Non-pigmented ciliary epithelial cell (primary cell): Measurements from ENCODE around the gene ATP1A2.
"Not testable (repeated sequence)": the region's sequence is repeated elsewhere in the genome, so short reads cannot be mapped to it uniquely, and the experiment has no call there.

Experiments
- DNase-seq: peaks from one replicate; pipeline ENCODE4 v3.0.0-alpha.2; 2010; ENCODE audit warnings: low read depth

Gene ATP1A2

DNA sequence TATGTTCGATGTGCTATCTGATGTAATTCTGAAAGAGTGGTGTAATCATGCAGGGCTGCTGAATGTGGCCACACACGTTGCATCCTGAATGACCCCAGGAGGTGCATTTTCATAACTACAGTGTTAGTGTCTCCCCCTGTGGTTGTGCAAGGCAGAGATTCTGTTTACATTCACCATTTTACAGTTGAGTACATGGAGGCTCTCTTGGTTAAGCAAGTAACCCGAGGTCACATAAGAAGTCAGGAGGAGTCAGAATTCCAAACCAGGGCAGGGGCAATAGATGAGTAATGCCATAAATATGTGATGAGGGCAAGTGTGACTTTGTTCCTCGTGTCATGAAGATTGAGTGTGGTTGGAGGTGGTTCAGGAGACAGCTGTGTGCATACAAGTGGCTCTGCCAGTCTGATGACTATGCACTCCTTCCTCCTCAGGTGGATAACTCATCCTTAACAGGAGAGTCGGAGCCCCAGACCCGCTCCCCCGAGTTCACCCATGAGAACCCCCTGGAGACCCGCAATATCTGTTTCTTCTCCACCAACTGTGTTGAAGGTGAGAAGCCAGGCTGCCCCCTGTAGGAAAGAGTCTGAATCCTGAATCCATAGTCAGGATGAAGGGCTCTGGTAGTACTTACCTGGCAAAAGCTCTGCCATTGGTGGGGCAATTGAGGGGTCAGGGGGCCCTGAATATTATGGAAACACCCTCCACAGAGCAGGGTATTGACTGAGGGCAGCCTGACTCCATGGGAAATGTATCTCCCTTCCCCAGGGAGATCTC is 9.3 kb downstream of the ATP1A2 start:
- no peak for DNase-seq

DNA sequence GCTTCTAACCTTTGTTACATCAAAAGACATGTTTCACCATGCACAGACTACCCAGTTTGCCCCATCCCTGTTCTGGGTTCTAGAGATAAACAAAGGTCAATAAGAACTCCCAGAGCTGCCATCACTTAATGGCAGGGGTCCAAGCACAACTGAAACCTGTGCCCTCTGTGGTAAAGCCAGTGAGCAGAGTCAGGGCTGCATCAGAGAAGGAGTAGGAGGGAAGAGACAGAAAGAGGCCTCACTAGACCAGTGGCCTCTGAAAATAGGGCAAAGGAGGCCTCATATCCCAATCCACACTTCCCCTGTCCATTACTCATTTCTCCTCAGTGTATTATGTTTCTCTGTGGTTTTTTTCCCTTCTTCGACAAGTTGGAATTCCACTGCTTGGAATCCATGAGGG is 10.2 kb downstream of the ATP1A2 start:
- DNase-seq, result no peak

DNA sequence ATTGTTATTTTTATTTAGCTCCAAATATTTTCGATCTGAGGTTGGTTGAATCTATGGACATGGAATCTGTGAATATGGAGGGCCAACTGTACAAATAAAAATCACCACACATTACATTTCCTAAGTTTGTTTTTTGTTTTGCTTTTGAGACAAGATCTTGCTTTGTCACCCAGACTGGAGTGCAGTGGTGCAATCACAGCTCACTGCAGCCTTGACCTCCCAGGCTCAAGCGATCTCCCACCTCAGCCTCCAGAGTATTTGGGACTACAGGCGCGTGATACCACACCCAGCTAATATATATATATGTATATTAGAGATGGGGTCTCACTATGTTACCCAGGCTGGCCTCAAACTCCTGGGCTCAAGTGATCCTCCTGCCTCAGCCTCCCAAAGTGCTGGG is 10.8 kb downstream of the ATP1A2 start:
- not testable (repeated sequence) for DNase-seq

DNA sequence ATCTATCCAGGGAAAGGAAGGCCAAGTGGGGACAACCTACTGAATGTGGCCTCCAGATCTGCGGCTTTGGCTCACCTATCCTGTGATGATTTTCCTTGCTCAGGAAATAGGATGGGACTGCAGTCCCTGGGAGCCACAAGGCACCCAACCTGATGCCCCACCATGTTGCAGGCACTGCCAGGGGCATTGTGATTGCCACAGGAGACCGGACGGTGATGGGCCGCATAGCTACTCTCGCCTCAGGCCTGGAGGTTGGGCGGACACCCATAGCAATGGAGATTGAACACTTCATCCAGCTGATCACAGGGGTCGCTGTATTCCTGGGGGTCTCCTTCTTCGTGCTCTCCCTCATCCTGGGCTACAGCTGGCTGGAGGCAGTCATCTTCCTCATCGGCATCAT is 11.8 kb downstream of the ATP1A2 start:
- no peak for DNase-seq

DNA sequence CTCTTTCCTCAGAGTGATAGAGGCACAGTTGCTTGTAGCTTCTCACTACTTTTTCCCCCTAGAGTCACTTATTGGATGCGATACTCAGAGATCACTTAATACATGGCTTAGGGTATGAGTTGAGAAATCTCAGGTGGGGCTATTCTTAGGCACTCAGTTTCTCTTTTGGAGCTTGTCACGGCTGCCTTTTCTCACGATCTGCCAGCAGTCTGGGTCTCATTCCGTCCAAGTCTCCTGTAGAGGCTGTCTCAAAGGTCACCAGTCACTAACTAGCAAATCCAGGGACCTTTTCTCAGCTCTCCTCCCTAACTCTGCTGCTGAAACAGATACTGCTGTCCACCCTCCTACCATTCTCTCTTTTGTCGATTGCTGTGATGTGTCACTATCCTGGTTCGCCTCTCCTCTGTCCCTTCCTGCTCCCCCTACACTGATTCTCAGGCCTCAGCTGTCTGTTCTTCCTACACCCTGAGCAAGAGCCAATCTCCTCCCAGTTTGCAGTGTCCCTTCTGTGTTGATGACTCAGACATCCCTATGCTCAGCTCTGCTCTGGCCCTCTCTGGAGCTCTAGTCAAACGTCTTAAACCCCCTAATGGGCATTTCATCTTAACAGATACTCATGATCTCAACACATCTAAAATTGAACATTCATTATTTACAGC is 12.4 kb downstream of the ATP1A2 start:
- no peak for DNase-seq

DNA sequence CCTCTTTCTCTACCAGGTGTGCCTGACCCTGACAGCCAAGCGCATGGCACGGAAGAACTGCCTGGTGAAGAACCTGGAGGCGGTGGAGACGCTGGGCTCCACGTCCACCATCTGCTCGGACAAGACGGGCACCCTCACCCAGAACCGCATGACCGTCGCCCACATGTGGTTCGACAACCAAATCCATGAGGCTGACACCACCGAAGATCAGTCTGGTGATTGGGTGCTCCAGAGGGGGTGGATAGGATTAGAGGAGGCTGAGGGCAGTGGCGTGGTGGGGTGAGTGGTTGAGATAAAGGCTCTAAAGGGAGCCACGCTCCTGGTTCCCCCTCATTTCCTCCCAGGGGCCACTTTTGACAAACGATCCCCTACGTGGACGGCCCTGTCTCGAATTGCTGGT is 13.1 kb downstream of the ATP1A2 start:
- DNase-seq, result no peak

DNA sequence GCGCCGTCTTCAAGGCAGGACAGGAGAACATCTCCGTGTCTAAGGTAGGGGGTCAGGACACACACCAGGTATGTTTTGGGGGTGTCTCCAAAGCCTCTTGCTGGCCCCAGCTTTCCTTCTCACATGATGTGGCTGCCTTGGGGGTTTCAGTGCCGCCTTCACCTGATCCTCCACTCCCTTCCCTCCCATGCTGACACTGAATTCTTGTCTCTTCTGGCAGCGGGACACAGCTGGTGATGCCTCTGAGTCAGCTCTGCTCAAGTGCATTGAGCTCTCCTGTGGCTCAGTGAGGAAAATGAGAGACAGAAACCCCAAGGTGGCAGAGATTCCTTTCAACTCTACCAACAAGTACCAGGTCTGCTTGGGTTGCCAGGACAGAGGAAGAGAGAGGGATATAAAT is 13.5 kb downstream of the ATP1A2 start:
- no peak for DNase-seq

DNA sequence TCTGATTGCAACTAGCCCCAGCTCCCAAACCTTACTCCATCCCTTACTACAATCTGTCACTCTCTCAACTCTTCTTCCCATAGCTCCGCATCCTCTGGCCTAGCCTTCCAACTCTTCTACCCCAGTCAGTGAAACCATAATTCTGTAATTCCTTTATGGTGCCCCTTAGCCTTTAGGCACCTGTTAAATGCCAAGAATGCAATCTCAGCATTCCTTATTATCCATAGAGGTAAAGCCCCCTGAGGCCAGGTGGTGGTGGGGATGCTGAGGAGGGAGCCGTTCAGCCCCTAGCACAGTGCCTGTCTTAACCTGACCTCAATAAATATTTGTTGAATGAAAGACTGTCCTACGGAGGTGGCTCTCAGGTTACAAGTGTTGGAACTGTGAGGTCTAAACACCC is 14.0 kb downstream of the ATP1A2 start:
- DNase-seq, result no peak

DNA sequence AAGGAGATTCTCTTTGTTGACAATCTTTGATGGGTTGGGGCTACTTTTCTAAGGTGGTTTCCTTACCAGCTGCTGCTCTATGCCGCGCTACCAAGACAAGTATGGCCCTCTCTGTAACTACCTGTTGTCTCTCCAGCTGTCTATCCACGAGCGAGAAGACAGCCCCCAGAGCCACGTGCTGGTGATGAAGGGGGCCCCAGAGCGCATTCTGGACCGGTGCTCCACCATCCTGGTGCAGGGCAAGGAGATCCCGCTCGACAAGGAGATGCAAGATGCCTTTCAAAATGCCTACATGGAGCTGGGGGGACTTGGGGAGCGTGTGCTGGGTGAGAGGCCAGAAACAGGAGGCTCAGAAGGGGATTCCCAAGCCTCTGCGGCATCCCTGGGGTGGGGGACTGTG is 14.4 kb downstream of the ATP1A2 start:
- DNase-seq, result no peak

DNA sequence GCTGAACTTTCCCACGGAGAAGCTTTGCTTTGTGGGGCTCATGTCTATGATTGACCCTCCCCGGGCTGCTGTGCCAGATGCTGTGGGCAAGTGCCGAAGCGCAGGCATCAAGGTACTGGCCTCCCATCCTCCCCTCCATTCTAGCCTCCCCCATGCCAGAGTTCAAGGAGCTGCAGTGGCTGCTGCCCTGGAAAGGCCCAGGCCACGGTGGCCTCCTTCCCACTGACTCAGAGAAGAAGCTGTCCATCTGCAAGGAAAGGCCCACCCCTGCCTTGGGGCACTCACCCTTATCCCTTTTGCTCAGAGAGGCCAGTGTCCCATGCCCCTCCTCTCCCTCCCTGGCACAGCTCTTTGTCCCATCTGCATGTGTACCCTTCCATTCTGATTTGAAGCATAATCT is 14.9 kb downstream of the ATP1A2 start:
- no peak for DNase-seq

DNA sequence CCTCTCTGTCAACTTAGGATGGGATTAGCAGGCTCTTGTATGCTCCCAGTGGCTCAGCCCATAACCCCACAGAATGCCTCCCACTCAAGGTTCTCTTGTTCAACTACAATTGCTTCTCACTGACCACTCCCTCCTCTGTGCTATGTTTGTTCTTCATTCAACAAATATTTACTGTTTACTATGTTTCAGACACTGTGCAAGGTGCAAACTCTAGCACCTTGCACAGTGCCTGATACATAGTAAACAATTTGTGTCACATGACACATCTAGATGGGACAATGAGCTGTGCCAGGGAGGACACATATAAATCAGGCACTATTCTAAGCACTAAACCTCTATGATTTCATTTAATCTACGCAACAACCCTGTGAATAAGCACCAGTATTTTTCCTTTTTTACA is 15.4 kb downstream of the ATP1A2 start:
- DNase-seq, result no peak

DNA sequence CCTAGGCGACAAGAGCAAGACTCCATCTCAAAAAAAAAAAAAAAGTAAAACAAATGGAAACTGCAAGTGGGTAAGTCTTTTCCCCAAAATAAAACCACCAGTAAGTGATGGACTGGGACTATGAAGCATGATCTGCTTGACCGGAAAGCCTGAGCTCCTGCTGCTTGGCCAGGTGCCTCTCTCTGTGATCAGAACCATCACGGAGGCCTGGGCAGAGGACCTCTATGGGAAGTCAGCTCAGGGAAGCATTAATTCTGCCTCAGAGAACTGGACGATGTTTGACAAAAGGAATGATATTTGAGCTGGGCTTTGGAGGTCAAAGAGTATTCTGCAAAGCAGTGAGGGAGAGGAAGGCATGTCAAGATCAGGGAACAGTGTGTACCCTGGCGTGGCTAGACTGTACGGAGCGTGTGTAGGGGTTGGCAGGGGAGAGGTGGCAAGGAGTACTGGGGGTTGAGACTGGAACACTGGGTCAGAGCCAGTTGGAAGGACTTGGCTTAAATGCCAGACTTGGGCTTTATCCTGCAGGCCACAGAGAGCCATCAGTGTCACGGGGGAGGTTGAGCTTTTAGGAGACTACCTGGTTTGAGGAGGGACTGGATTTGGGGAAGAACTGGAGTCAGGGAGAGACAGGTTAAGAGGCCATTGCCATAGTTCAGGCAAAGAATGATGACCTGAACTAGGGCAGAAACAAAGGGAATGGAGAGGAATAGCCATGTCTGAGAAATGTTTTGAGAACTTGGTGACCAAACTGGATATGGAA is 16.4 kb downstream of the ATP1A2 start:
- no peak for DNase-seq

DNA sequence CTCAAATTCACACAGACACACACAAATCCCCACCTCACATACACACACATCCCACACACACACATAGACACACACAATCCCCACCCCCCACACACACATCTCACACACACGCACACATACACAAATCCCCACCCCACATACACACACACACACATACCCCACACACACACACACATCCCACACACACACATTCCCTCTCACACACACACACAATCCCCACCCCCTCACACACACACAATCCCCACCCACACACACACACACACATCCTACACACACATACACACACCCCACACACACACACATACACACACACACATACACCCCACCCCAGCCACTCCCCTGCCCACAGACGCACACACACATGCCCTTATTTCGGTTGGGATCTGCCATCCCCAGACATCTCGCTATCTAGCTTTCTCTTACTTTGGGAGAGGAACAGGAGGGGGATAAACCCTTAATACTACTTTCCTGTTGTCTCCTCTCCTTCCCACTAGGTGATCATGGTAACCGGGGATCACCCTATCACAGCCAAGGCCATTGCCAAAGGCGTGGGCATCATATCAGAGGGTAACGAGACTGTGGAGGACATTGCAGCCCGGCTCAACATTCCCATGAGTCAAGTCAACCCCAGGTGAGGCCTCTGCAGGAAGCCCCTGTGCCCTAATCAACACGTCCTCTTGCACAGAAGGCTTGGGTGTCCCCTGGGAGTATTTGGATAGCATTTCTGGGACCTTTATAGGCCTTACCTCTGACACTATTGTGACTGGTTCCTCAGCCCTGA is 18.6 kb downstream of the ATP1A2 start:
- DNase-seq, result no peak

DNA sequence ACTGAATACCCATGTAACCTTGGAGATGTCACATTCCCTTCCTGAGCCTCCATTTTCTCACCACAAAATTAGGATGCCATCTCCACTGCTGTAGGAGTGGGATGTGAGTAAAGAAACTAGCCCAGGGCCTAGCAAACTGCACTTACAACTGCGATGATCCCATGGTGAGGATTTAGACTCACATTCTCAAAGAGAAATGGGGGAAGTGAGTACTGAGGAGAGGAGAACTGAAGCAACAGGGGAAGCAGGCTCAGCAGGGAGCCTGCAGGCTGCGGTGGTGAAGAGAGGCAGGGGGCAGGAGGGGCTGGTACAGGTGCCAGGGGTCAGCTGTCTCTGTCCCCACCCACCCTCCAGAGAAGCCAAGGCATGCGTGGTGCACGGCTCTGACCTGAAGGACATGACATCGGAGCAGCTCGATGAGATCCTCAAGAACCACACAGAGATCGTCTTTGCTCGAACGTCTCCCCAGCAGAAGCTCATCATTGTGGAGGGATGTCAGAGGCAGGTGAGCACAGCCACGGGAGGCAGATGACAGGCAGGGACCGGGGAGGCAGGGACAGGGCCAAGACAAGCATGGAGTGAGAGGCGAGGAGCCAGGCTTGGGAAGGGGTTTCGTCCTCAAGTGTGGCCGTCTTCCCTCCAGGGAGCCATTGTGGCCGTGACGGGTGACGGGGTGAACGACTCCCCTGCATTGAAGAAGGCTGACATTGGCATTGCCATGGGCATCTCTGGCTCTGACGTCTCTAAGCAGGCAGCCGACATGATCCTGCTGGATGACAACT is 19.4 kb downstream of the ATP1A2 start:
- no peak for DNase-seq

DNA sequence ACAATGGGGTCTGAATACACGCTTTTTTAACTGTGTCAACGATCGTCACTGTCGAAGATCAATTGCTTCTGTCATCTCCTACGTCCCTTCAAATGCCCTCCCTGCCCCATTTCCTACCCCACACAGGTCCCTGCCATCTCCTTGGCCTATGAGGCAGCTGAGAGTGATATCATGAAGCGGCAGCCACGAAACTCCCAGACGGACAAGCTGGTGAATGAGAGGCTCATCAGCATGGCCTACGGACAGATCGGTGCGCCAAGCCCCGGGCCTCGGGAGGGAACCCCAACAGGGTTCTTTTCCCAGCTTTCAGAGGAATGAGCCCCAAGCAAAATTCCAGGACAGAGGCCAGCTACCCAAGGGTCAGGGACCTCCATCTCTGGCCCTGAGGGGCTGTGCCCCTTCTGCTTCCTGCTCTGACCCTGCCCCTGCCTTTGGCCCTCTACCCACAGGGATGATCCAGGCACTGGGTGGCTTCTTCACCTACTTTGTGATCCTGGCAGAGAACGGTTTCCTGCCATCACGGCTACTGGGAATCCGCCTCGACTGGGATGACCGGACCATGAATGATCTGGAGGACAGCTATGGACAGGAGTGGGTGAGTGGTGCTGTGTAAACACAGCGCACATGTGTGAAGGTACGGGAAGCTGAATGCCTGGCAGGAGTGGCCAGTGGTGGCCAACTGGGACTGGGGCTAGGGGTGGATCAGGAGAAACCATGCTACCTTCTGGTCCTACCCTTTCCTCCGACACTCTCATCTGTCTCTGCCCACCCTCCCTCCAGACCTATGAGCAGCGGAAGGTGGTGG is 20.8 kb downstream of the ATP1A2 start:
- DNase-seq, result no peak

DNA sequence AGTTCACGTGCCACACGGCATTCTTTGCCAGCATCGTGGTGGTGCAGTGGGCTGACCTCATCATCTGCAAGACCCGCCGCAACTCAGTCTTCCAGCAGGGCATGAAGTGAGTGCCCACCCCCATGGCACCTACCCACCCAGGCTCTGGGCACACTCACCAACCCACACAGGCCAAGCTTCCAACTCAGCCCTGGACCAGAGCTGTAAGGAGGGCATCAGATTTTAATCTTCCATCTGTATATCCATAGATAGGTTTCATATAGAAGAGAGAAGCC is 21.3 kb downstream of the ATP1A2 start:
- DNase-seq, result no peak

DNA sequence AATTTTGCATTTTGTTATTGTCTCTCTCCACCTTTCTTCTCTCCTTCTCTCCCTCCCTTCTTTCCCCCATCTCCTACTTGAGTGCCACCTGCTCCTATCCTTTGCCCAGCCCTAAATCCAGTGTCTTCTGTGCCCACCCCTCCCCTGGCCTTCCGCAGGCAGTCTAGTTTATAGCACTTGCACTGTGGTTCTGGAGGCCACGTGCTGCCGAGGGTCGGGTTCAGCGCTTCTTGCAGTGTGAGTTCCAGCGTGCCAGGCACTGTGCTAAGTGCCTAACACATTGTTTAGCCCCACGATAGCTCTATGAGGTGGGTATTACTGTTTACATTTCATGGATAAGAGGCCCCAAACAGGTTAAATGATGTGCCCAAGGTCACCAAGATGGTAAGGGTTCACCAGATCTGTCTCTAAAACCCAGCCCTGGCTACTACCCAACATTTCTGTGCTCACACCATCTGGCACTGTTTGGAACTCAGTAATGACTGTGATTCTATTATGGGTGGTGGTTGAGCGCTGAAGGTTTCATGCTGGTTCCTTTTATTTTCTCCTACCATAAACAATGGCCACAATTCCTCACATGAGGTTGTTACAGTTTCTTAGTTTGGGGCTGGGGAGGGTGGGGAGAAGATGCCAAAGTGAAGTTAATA is 21.8 kb downstream of the ATP1A2 start:
- no peak for DNase-seq

DNA sequence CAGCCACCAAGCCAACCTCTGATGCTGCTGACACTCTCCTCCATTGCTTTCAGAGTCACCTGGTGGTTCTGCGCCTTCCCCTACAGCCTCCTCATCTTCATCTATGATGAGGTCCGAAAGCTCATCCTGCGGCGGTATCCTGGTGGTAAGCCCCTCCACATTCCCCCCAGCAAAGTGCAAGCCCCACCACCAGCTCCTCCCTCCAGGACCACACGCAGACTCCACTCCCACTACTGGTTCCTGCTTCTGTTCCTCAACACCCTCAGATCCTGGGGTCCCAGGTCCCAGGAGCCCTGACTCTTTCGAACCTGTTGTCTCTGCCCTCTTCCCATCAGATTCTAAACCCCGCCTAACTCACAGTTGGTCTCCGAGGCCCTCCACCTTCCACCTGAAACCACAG is 24.3 kb downstream of the ATP1A2 start:
- DNase-seq, result no peak

DNA sequence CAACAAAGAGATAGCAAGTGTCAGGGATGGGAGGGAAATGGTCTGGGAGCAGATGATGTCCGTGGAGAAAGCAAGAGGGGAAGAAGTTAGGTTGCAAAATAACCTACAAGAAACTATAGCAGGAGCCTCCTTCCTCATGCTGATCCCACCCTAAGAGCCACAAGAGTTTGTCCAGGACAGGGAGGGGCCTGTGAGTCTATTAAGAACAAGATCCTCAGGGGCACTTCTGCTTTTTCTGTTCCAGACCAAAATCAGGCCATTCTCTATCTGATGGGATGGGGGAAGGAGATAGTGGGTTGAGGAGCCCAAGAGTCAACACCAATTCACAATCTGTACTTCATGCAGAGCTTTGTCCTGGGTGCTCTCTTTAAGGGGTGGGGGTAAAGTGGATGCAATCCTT is 28.1 kb downstream of the ATP1A2 start:
- no peak for DNase-seq

DNA sequence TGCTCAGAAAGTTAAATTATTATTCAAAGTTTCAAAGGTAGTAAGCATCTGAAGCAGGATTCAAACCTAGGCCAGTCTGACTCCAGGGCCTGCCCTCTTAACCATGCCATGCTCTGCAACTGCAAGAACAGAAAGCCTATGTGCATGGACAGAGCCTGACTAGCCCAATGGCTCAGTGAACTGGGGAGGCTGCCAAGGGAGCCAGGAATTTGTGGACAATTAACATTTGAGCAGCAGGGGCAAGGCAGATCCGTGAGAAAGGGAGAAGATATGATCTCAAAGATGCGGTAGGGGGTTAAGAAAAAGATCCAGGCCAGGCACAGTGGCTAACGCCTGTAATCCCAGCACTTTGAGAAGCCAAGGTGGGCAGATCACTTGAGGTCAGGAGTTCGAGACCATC is 29.4 kb downstream of the ATP1A2 start:
- no peak for DNase-seq

DNA sequence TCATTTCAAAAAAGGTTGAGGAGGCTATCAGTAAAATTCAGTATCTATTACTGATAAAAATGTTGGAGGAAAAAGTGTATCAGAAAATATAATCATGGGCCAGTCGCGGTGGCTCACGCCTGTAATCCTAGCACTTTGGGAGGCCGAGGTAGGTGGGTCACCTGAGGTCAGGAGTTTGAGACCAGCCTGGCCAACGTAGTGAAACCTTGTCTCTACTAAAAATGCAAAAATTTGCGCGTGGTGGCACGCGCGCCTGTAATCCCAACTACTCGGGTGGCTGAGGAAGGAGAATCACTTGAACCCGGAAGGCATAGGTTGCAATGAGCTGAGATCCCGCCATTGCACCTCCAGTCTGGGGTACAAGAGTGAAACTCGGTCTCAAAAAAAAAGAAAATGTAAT is 30.5 kb downstream of the ATP1A2 start:
- DNase-seq, result no peak
